Panc1 (cell line): Measurements from ENCODE around the gene ADAMTSL3.

ENCODE experiments used
- POLR2AphosphoS5 ChIP-seq: IDR thresholded peaks from 2 replicates; pipeline ENCODE4 v1.6.1; 2012; ENCODE audit warnings: mild to moderate bottlenecking, low read depth, low read length, moderate library complexity
- SIN3A ChIP-seq: IDR thresholded peaks from 2 replicates; pipeline ENCODE4 v1.6.1; 2012; ENCODE audit warnings: low read depth, mild to moderate bottlenecking, low read length, moderate library complexity, borderline replicate concordance; ENCODE audit not compliant: insufficient read depth
- TCF7L2 ChIP-seq: IDR thresholded peaks from 2 replicates; pipeline ENCODE4 v1.6.1; 2011; ENCODE audit warnings: mild to moderate bottlenecking, low read depth, low read length, inconsistent platforms
- TF ChIP-seq, protein P1 (sequence below): fragments of 450-650 bp; IDR thresholded peaks from 2 replicates; pipeline ENCODE4 v1.5.1; 2017; ENCODE audit warnings: mild to moderate bottlenecking
- TF ChIP-seq, protein P2 (sequence below), 2 experiments: IDR thresholded peaks; 2 replicates each; pipeline ENCODE4 v1.6.1; 2011 to 2012; ENCODE audit warnings: low read depth in 2 of 2, control low read depth in 1 of 2, low read length in 1 of 2, mild to moderate bottlenecking in 1 of 2, moderate library complexity in 1 of 2; ENCODE audit not compliant: insufficient read depth in 1 of 2

DNA sequence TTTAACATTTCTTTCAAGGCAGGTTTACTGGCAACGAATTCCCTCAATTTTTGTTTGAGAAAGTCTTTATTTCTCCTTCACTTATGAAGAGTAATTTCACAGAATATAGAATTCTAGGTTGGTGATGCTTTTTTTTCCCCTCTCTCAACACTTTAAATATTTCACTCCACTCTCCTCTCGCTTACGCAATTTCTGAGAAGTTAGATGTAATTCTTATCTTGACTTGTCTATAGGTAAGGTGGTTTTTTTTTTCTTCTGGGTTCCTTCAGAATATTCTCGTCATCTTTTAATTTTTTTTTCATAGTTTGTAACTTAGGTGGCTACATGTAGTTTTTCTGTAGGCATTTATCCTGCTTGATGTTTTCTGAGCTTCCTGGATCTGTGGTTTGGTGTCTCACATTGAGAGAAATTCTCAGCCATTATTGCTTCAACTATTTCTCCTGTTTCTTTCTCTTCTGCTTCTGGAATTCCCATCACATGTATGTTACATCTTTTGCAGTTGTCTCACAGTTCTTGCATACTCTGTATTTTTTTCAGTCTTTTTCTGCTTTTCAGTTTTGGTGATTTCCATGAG is 392.2 kb downstream of the ADAMTSL3 start:
- TF ChIP-seq, protein P1, sequence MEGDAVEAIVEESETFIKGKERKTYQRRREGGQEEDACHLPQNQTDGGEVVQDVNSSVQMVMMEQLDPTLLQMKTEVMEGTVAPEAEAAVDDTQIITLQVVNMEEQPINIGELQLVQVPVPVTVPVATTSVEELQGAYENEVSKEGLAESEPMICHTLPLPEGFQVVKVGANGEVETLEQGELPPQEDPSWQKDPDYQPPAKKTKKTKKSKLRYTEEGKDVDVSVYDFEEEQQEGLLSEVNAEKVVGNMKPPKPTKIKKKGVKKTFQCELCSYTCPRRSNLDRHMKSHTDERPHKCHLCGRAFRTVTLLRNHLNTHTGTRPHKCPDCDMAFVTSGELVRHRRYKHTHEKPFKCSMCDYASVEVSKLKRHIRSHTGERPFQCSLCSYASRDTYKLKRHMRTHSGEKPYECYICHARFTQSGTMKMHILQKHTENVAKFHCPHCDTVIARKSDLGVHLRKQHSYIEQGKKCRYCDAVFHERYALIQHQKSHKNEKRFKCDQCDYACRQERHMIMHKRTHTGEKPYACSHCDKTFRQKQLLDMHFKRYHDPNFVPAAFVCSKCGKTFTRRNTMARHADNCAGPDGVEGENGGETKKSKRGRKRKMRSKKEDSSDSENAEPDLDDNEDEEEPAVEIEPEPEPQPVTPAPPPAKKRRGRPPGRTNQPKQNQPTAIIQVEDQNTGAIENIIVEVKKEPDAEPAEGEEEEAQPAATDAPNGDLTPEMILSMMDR: no peak
- TF ChIP-seq, protein P2, sequence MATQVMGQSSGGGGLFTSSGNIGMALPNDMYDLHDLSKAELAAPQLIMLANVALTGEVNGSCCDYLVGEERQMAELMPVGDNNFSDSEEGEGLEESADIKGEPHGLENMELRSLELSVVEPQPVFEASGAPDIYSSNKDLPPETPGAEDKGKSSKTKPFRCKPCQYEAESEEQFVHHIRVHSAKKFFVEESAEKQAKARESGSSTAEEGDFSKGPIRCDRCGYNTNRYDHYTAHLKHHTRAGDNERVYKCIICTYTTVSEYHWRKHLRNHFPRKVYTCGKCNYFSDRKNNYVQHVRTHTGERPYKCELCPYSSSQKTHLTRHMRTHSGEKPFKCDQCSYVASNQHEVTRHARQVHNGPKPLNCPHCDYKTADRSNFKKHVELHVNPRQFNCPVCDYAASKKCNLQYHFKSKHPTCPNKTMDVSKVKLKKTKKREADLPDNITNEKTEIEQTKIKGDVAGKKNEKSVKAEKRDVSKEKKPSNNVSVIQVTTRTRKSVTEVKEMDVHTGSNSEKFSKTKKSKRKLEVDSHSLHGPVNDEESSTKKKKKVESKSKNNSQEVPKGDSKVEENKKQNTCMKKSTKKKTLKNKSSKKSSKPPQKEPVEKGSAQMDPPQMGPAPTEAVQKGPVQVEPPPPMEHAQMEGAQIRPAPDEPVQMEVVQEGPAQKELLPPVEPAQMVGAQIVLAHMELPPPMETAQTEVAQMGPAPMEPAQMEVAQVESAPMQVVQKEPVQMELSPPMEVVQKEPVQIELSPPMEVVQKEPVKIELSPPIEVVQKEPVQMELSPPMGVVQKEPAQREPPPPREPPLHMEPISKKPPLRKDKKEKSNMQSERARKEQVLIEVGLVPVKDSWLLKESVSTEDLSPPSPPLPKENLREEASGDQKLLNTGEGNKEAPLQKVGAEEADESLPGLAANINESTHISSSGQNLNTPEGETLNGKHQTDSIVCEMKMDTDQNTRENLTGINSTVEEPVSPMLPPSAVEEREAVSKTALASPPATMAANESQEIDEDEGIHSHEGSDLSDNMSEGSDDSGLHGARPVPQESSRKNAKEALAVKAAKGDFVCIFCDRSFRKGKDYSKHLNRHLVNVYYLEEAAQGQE (IDR thresholded peaks at IDR 0.05; ENCODE audit: insufficient read depth in 1 of 2, low read depth in 2 of 2, low read length in 1 of 2): no peak
- no peak for TF ChIP-seq POLR2AphosphoS5
- TF ChIP-seq SIN3A: no peak
- TF ChIP-seq TCF7L2: no peak
